Globus pallidus (tissue), 1 donor: ENCODE measurements around the gene SNX5.

Source experiments
- DNase-seq: peaks from one replicate; pipeline ENCODE4 v3.0.0-alpha.2; 2015; ENCODE audit warnings: low spot score

The SNX5 gene

GRCh38 chr20:17916433-17916891, 52.1 kb downstream of the SNX5 start:
- DNase-seq, result no peak

- no peak for DNase-seq
These were observed 53.6 kb downstream of the SNX5 start for GRCh38 chr20:17914957-17915356.

- no peak for DNase-seq
These were observed 55.7 kb downstream of the SNX5 start for GRCh38 chr20:17912916-17913315.

- no peak for DNase-seq
These were observed 56.7 kb downstream of the SNX5 start for GRCh38 chr20:17911927-17912326.

GRCh38 chr20:17910828-17911294, 57.7 kb downstream of the SNX5 start:
- DNase-seq, result no peak

- DNase-seq, result no peak
These were observed 58.7 kb downstream of the SNX5 start for GRCh38 chr20:17909869-17910321.

- no peak for DNase-seq
These were observed 63.0 kb downstream of the SNX5 start for GRCh38 chr20:17905544-17905943.

- no peak for DNase-seq
These were observed 64.6 kb downstream of the SNX5 start for GRCh38 chr20:17904027-17904426.

- no peak for DNase-seq
These were observed 66.0 kb downstream of the SNX5 start for GRCh38 chr20:17902531-17903083.

- DNase-seq, result no peak
These were observed 66.6 kb downstream of the SNX5 start for GRCh38 chr20:17901971-17902370.

GRCh38 chr20:17898548-17898994, 70.0 kb downstream of the SNX5 start:
- DNase-seq, result peak; percentile 66

GRCh38 chr20:17897566-17898307, 70.9 kb downstream of the SNX5 start:
- no peak for DNase-seq

- no peak for DNase-seq
These were observed 71.7 kb downstream of the SNX5 start for GRCh38 chr20:17896771-17897369.

GRCh38 chr20:17896193-17896723, 72.3 kb downstream of the SNX5 start:
- DNase-seq, result peak; percentile 39

- DNase-seq, result peak; percentile 29
These were observed 72.9 kb downstream of the SNX5 start for GRCh38 chr20:17895641-17896171.

- no peak for DNase-seq
These were observed 75.1 kb downstream of the SNX5 start for GRCh38 chr20:17893445-17893844.

- DNase-seq, result no peak
These were observed 76.2 kb downstream of the SNX5 start for GRCh38 chr20:17892189-17892938.
